Astrocyte (in vitro differentiated cells and primary cell): ENCODE data around the gene GFOD1. TPM values are rescaled to one million over a fixed set of nuclear protein-coding genes. Genes with fewer than 3 reads are reported as not detected.

Experiments
- DNase-seq: peaks from one replicate; pipeline ENCODE4 v3.0.0-alpha.2; 2010; ENCODE audit warnings: low read depth
- FAIRE-seq: peaks from 2 replicates; lab custom pipeline; 2011; peaks lifted over from hg19 to GRCh38; lab: Jason Lieb, UNC
- H2AFZ ChIP-seq: 2 replicates; pipeline ENCODE4 v1.6.0; 2012; ENCODE audit warnings: low read depth, low read length, inconsistent platforms
- H3K27ac ChIP-seq: 2 replicates; pipeline ENCODE4 v1.5.1; 2011; ENCODE audit warnings: low read depth, low read length, inconsistent platforms
- H3K27me3 ChIP-seq: 2 replicates; pipeline ENCODE4 v1.6.0; 2011; ENCODE audit warnings: low read length, inconsistent platforms; ENCODE audit not compliant: insufficient read depth
- H3K36me3 ChIP-seq: 2 replicates; pipeline ENCODE4 v1.5.1; 2011; ENCODE audit warnings: low read length, inconsistent platforms; ENCODE audit not compliant: insufficient read depth
- H3K4me1 ChIP-seq: 2 replicates; pipeline ENCODE4 v1.5.1; 2011; ENCODE audit warnings: low read length, inconsistent platforms; ENCODE audit not compliant: insufficient read depth
- H3K4me2 ChIP-seq: 2 replicates; pipeline ENCODE4 v1.6.0; 2012; ENCODE audit warnings: low read length, inconsistent platforms
- H3K4me3 ChIP-seq: 2 replicates; pipeline ENCODE4 v1.5.1; 2011; ENCODE audit warnings: low read depth, mild to moderate bottlenecking, low read length, inconsistent platforms; ENCODE audit not compliant: insufficient read depth
- H3K79me2 ChIP-seq: 2 replicates; pipeline ENCODE4 v1.6.0; 2012; ENCODE audit warnings: mild to moderate bottlenecking, low read length, inconsistent platforms; ENCODE audit not compliant: insufficient read depth
- H3K9ac ChIP-seq: 2 replicates; pipeline ENCODE4 v1.6.0; 2012; ENCODE audit warnings: mild to moderate bottlenecking, low read length, inconsistent platforms
- H3K9me3 ChIP-seq: 2 replicates; pipeline ENCODE4 v1.5.1; 2012; ENCODE audit warnings: low read depth, mild to moderate bottlenecking, low read length, inconsistent platforms; ENCODE audit not compliant: insufficient read depth
- H4K20me1 ChIP-seq: 2 replicates; pipeline ENCODE4 v1.6.0; 2012; ENCODE audit warnings: low read length, inconsistent platforms; ENCODE audit not compliant: insufficient read depth
- H3K27ac Mint-ChIP-seq: one replicate; pipeline ENCODE4 v1.8.0; 2021; ENCODE audit warnings: mild to moderate bottlenecking, mixed read lengths; ENCODE audit not compliant: unreplicated experiment
- H3K27me3 Mint-ChIP-seq: one replicate; pipeline ENCODE4 v1.8.0; 2021; ENCODE audit warnings: low read depth, mixed read lengths; ENCODE audit not compliant: unreplicated experiment
- H3K36me3 Mint-ChIP-seq: one replicate; pipeline ENCODE4 v1.8.0; 2021; ENCODE audit warnings: low read depth, mixed read lengths; ENCODE audit not compliant: unreplicated experiment
- H3K4me1 Mint-ChIP-seq: one replicate; pipeline ENCODE4 v1.8.0; 2021; ENCODE audit warnings: low read depth, mixed read lengths; ENCODE audit not compliant: unreplicated experiment
- H3K4me3 Mint-ChIP-seq: one replicate; pipeline ENCODE4 v1.8.0; 2021; ENCODE audit warnings: mild to moderate bottlenecking, moderate library complexity, mixed read lengths; ENCODE audit not compliant: unreplicated experiment
- H3K9me3 Mint-ChIP-seq: one replicate; pipeline ENCODE4 v1.8.0; 2021; ENCODE audit warnings: mild to moderate bottlenecking, mixed read lengths; ENCODE audit not compliant: unreplicated experiment
- CTCF ChIP-seq: IDR thresholded peaks from 2 replicates; pipeline ENCODE4 v1.5.1; 2011; ENCODE audit warnings: low read depth, mild to moderate bottlenecking, inconsistent platforms, low read length, moderate library complexity; ENCODE audit not compliant: insufficient read depth
- EZH2 ChIP-seq: IDR thresholded peaks from 2 replicates; pipeline ENCODE4 v1.6.1; 2012; ENCODE audit warnings: mild to moderate bottlenecking, low read length, inconsistent platforms; ENCODE audit not compliant: insufficient read depth
- total RNA-seq: library from RNA; stranded (reverse); gene quantifications from 2 replicates; pipeline ENCODE4 v1.2.1, GENCODE V29; 2021

GFOD1 gene
- total RNA-seq, 1 donor from 2014 or later, result 10.8 TPM

- peak overlapping the region; percentile 66 for H3K4me2 ChIP-seq
- no peak for FAIRE-seq
- no peaks in the 10 kb centered on the region for H3K9me3 Mint-ChIP-seq
- no peaks in the 10 kb centered on the region for H3K36me3 ChIP-seq
- no peaks in the 10 kb centered on the region for H3K27me3 Mint-ChIP-seq
- H2AFZ ChIP-seq, result no peak overlapping the region
- H3K27me3 ChIP-seq, result no peaks in the 10 kb centered on the region
- H3K36me3 Mint-ChIP-seq, result peaks cover 8% of the 10 kb centered on the region
- no peak overlapping the region for H3K4me3 ChIP-seq
- H3K4me3 Mint-ChIP-seq, result no peak overlapping the region
- H3K4me1 Mint-ChIP-seq, result peaks cover 38% of the 10 kb centered on the region
- no peaks in the 10 kb centered on the region for H3K9me3 ChIP-seq
- H3K79me2 ChIP-seq, result peaks cover 2% of the 10 kb centered on the region
- H3K27ac ChIP-seq, result peak overlapping the region; percentile 52
- DNase-seq, result no peak
- peak overlapping the region; percentile 90 for H3K27ac Mint-ChIP-seq
- no peak overlapping the region for H3K9ac ChIP-seq
- H4K20me1 ChIP-seq, result no peaks in the 10 kb centered on the region
- TF ChIP-seq EZH2 (no peak), CTCF (no peak)
- H3K4me1 ChIP-seq, result peaks cover 29% of the 10 kb centered on the region
Observed at GRCh38 chr6:13423252-13423651, 64.1 kb downstream of the GFOD1 start.

GRCh38 chr6:13422681-13423221 lies 64.6 kb downstream of the GFOD1 start:
- Histone ChIP-seq H3K4me3 (peak overlapping the region; percentile 4), H3K27me3 (no peaks in the 10 kb centered on the region), H3K36me3 (no peaks in the 10 kb centered on the region), H2AFZ (peak overlapping the region; percentile 49), H3K4me2 (peak overlapping the region; percentile 66), H3K27ac (peak overlapping the region; percentile 52), H3K9ac (peak overlapping the region; percentile 16), H4K20me1 (no peaks in the 10 kb centered on the region), H3K79me2 (peaks cover 2% of the 10 kb centered on the region), H3K9me3 (no peaks in the 10 kb centered on the region), H3K4me1 (peaks cover 29% of the 10 kb centered on the region)
- H3K27ac Mint-ChIP-seq, result peak overlapping the region; percentile 90
- peaks cover 9% of the 10 kb centered on the region for H3K36me3 Mint-ChIP-seq
- DNase-seq, result peak; percentile 70
- H3K4me3 Mint-ChIP-seq, result no peak overlapping the region
- peaks cover 37% of the 10 kb centered on the region for H3K4me1 Mint-ChIP-seq
- TF ChIP-seq EZH2 (no peak), CTCF (no peak)
- H3K9me3 Mint-ChIP-seq, result no peaks in the 10 kb centered on the region
- FAIRE-seq, result no peak
- H3K27me3 Mint-ChIP-seq, result no peaks in the 10 kb centered on the region

- Mint-ChIP-seq H3K27me3 (no peaks in the 10 kb centered on the region), H3K27ac (peak overlapping the region; percentile 41), H3K4me1 (peaks cover 34% of the 10 kb centered on the region), H3K36me3 (peaks cover 10% of the 10 kb centered on the region), H3K4me3 (no peak overlapping the region), H3K9me3 (no peaks in the 10 kb centered on the region)
- H3K27me3 ChIP-seq, result no peaks in the 10 kb centered on the region
- no peak overlapping the region for H3K4me3 ChIP-seq
- H2AFZ ChIP-seq, result no peak overlapping the region
- DNase-seq (no peak), FAIRE-seq (no peak)
- H4K20me1 ChIP-seq, result no peaks in the 10 kb centered on the region
- peaks cover 2% of the 10 kb centered on the region for H3K79me2 ChIP-seq
- H3K4me2 ChIP-seq, result no peak overlapping the region
- no peak overlapping the region for H3K9ac ChIP-seq
- peaks cover 29% of the 10 kb centered on the region for H3K4me1 ChIP-seq
- H3K27ac ChIP-seq, result no peak overlapping the region
- no peak for TF ChIP-seq EZH2
- H3K36me3 ChIP-seq, result no peaks in the 10 kb centered on the region
- no peaks in the 10 kb centered on the region for H3K9me3 ChIP-seq
Observed at GRCh38 chr6:13421425-13422059, 65.9 kb downstream of the GFOD1 start.
